ENCODE measurements around the gene RALGPS1. TPM values are rescaled to one million over a fixed set of nuclear protein-coding genes. Genes with fewer than 3 reads are reported as not detected.

The RALGPS1 gene
- polyA plus RNA-seq, 3 donors: 0.60 to 4.6 (median 1.3) TPM

DNA sequence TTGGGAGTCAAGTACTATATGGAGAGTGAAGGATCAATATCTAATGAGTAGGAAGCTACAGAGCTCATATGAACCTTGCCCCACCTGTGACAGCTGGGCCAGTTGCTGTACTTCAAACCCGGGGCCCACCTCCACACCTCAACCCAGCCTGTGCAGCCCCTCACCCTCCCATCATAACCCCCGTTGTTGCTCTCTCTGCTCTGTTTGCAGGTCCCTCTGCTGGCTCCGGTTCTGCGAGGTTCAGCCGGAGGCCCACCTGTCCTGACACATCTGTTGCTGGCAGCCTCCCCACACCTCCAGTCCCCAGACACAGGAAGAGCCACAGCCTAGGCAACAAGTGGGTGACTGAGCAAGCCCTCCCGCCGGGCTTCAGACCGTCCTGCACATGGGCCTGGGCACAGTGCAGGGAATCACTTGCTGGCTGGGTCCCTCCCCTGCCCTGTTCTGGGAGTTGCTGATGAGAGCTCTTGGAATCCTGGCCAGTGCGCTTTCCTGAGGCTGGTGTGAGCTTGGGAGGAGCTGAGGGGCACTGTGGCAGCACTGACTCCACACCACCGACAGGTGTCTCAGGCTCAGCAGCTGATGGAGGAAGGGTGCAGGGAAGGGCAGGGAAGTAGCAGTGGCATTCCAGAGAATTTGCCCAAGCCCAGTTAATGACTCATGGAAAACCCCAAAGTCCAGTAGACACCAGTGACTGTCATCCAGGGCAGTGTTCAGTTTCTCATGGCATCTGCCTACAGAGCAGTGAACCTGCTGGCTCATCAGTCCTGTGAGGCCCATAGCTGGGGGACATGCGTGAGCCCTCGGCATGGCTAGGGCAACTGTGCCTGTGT lies 280.5 kb downstream of the RALGPS1 start:
- no peaks in the 10 kb centered on the region for H3K4me1 Mint-ChIP-seq
- peaks cover 12 to 13% (median 13%) of the 10 kb centered on the region in 3 donors for H3K27me3 Mint-ChIP-seq (ENCODE audit: low read depth in 3 of 3)
- H3K27ac Mint-ChIP-seq: no peak overlapping the region
- no peaks in the 10 kb centered on the region for H3K27me3 ChIP-seq (ENCODE audit: control insufficient read depth in 2 of 2, insufficient read depth in 2 of 2, low read length in 2 of 2)
- no peaks in the 10 kb centered on the region for H3K36me3 ChIP-seq (replicated peaks in 1 of 2; ENCODE audit: control insufficient read depth in 1 of 2, insufficient read depth in 2 of 2, low read length in 2 of 2)
- no peaks in the 10 kb centered on the region for H3K9me3 Mint-ChIP-seq
- H3K9ac ChIP-seq (ENCODE audit: insufficient read depth, low read length, poor library complexity, severe bottlenecking): no peak overlapping the region
- no peaks in the 10 kb centered on the region for H4K20me1 ChIP-seq (ENCODE audit: insufficient read depth, low read length)
- no peak overlapping the region for H3K4me3 ChIP-seq (replicated peaks in 1 of 3; ENCODE audit: low read depth in 2 of 3, low read length in 3 of 3)
- intact Hi-C loops (cut with micrococcal nuclease): no loop called here
- H3K27ac ChIP-seq (ENCODE audit: low read depth in 1 of 2, low read length in 2 of 2): no peak overlapping the region
- H3K9me3 ChIP-seq (replicated peaks in 1 of 2; ENCODE audit: control insufficient read depth in 1 of 2, insufficient read depth in 1 of 2, low read length in 2 of 2): no peaks in the 10 kb centered on the region
- H3K79me2 ChIP-seq (ENCODE audit: insufficient read depth, low read length): no peaks in the 10 kb centered on the region
- WGBS (ENCODE audit: insufficient coverage): 97% methylated on average over 12 of the region's 12 CpGs
- no peak overlapping the region for H3K4me2 ChIP-seq (replicated peaks; ENCODE audit: extremely low read depth, low read length, poor library complexity, severe bottlenecking)
- H3K4me3 Mint-ChIP-seq: no peak overlapping the region
- TF ChIP-seq, protein P1, sequence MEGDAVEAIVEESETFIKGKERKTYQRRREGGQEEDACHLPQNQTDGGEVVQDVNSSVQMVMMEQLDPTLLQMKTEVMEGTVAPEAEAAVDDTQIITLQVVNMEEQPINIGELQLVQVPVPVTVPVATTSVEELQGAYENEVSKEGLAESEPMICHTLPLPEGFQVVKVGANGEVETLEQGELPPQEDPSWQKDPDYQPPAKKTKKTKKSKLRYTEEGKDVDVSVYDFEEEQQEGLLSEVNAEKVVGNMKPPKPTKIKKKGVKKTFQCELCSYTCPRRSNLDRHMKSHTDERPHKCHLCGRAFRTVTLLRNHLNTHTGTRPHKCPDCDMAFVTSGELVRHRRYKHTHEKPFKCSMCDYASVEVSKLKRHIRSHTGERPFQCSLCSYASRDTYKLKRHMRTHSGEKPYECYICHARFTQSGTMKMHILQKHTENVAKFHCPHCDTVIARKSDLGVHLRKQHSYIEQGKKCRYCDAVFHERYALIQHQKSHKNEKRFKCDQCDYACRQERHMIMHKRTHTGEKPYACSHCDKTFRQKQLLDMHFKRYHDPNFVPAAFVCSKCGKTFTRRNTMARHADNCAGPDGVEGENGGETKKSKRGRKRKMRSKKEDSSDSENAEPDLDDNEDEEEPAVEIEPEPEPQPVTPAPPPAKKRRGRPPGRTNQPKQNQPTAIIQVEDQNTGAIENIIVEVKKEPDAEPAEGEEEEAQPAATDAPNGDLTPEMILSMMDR (IDR thresholded peaks at IDR 0.05): no peak
- peaks cover 0 to 1% of the 10 kb centered on the region in 2 donors for H3K36me3 Mint-ChIP-seq
- H3K4me1 ChIP-seq (ENCODE audit: control insufficient read depth in 1 of 2, insufficient read depth in 2 of 2, low read length in 2 of 2): no peaks in the 10 kb centered on the region
- H2AFZ ChIP-seq (ENCODE audit: insufficient read depth, low read depth, low read length, poor library complexity, severe bottlenecking): no peak overlapping the region
- DNase-seq: no peak

GRCh38 chr9:127195976-127196825 lies 281.6 kb downstream of the RALGPS1 start:
- H3K4me2 ChIP-seq (replicated peaks; ENCODE audit: extremely low read depth, low read length, poor library complexity, severe bottlenecking): no peak overlapping the region
- 99% methylated on average over 15 of the region's 19 CpGs for WGBS (ENCODE audit: insufficient coverage)
- H3K9me3 Mint-ChIP-seq: no peaks in the 10 kb centered on the region
- no peak overlapping the region for H3K27ac ChIP-seq (ENCODE audit: low read depth in 1 of 2, low read length in 2 of 2)
- TF ChIP-seq, protein P1 (IDR thresholded peaks at IDR 0.05): no peak
- no peaks in the 10 kb centered on the region for H3K4me1 ChIP-seq (ENCODE audit: control insufficient read depth in 1 of 2, insufficient read depth in 2 of 2, low read length in 2 of 2)
- H2AFZ ChIP-seq (ENCODE audit: insufficient read depth, low read depth, low read length, poor library complexity, severe bottlenecking): no peak overlapping the region
- H3K4me1 Mint-ChIP-seq: no peaks in the 10 kb centered on the region
- intact Hi-C loops (cut with micrococcal nuclease): no loop called here
- peak overlapping the region in 1 of 7 donors; percentile 20 for H3K27ac Mint-ChIP-seq
- no peaks in the 10 kb centered on the region for H3K27me3 ChIP-seq (ENCODE audit: control insufficient read depth in 2 of 2, insufficient read depth in 2 of 2, low read length in 2 of 2)
- DNase-seq: no peak
- H3K4me3 ChIP-seq (replicated peaks in 1 of 3; ENCODE audit: low read depth in 2 of 3, low read length in 3 of 3): no peak overlapping the region
- H4K20me1 ChIP-seq (ENCODE audit: insufficient read depth, low read length): no peaks in the 10 kb centered on the region
- peaks cover 0 to 3% of the 10 kb centered on the region in 2 donors for H3K36me3 Mint-ChIP-seq
- peaks cover 11 to 12% (median 12%) of the 10 kb centered on the region in 3 donors for H3K27me3 Mint-ChIP-seq (ENCODE audit: low read depth in 3 of 3)
- H3K9ac ChIP-seq (ENCODE audit: insufficient read depth, low read length, poor library complexity, severe bottlenecking): no peak overlapping the region
- H3K4me3 Mint-ChIP-seq: no peak overlapping the region
- H3K79me2 ChIP-seq (ENCODE audit: insufficient read depth, low read length): no peaks in the 10 kb centered on the region
- no peaks in the 10 kb centered on the region for H3K36me3 ChIP-seq (replicated peaks in 1 of 2; ENCODE audit: control insufficient read depth in 1 of 2, insufficient read depth in 2 of 2, low read length in 2 of 2)
- no peaks in the 10 kb centered on the region for H3K9me3 ChIP-seq (replicated peaks in 1 of 2; ENCODE audit: control insufficient read depth in 1 of 2, insufficient read depth in 1 of 2, low read length in 2 of 2)

Measured in CD14-positive monocyte (primary cell).